Fibroblast of mammary gland (primary cell): ENCODE results near the gene CXCL14.

Experiments
- DNase-seq: peaks from one replicate; pipeline ENCODE4 v3.0.0-alpha.2; 2010; ENCODE audit warnings: low read depth
- H3K4me3 ChIP-seq: 2 replicates; pipeline ENCODE4 v1.5.1; 2011; ENCODE audit warnings: low read depth, mild to moderate bottlenecking, low read length, moderate library complexity; ENCODE audit not compliant: control insufficient read depth
- TF ChIP-seq, protein P1 (sequence below): conservative IDR thresholded peaks from 2 replicates; pipeline ENCODE4 v1.5.1; 2011; ENCODE audit warnings: low read depth, low read length, inconsistent platforms; ENCODE audit not compliant: control insufficient read depth, insufficient read depth

The CXCL14 gene

GRCh38 chr5:135541807-135542502, 36.8 kb downstream of the CXCL14 start:
- H3K4me3 ChIP-seq: no peak overlapping the region
- TF ChIP-seq, protein P1, sequence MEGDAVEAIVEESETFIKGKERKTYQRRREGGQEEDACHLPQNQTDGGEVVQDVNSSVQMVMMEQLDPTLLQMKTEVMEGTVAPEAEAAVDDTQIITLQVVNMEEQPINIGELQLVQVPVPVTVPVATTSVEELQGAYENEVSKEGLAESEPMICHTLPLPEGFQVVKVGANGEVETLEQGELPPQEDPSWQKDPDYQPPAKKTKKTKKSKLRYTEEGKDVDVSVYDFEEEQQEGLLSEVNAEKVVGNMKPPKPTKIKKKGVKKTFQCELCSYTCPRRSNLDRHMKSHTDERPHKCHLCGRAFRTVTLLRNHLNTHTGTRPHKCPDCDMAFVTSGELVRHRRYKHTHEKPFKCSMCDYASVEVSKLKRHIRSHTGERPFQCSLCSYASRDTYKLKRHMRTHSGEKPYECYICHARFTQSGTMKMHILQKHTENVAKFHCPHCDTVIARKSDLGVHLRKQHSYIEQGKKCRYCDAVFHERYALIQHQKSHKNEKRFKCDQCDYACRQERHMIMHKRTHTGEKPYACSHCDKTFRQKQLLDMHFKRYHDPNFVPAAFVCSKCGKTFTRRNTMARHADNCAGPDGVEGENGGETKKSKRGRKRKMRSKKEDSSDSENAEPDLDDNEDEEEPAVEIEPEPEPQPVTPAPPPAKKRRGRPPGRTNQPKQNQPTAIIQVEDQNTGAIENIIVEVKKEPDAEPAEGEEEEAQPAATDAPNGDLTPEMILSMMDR: no peak
- DNase-seq: no peak

- no peak overlapping the region for H3K4me3 ChIP-seq
- DNase-seq: no peak
- TF ChIP-seq, protein P1: no peak
These were observed 39.3 kb downstream of the CXCL14 start for GRCh38 chr5:135539430-135540005.

DNA sequence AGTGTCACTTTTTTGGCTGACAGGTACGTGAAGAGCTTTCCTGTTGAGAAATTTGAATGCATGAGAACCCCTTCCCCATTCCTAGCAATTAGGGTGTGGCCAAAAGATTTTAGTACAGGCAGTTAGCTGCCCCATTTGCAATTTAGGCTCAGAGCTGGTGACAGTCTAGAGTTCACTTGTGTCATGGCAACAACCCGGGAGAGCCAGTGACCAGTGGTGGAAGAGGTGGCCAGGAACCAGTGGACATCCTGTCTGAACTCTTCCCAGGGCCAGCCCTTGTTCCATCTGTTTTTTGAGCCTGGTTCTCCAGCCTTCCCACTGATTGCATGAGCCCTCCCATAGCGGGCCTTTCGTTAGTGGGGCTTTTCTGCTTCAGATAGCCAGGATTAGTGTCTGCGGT, 40.5 kb downstream of the CXCL14 start:
- TF ChIP-seq, protein P1: no peak
- H3K4me3 ChIP-seq: no peak overlapping the region
- DNase-seq: no peak

DNA sequence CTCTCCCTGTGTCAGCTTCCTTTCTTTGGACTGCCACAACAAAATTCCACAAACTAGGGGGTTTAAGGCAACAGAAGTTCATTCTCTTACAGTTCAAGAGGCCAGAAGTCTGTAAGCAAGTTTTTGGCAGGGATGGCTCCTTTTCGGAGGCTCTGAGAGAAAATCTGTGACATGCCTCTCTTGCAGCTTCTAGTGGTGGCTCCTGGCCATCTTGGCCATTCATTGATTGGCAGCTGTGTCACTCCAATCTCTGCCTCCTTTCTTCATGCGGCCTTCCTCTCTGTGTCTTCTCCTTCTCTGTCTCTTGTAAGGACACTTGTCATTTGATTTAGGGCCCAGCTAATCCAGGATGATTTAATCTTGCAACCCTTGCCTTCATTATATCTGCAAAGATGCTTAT, 41.0 kb downstream of the CXCL14 start:
- no peak overlapping the region for H3K4me3 ChIP-seq
- TF ChIP-seq, protein P1: no peak
- no peak for DNase-seq

- TF ChIP-seq, protein P1: no peak
- DNase-seq: no peak
- H3K4me3 ChIP-seq: no peak overlapping the region
These were observed 41.5 kb downstream of the CXCL14 start for GRCh38 chr5:135537271-135537670.

DNA sequence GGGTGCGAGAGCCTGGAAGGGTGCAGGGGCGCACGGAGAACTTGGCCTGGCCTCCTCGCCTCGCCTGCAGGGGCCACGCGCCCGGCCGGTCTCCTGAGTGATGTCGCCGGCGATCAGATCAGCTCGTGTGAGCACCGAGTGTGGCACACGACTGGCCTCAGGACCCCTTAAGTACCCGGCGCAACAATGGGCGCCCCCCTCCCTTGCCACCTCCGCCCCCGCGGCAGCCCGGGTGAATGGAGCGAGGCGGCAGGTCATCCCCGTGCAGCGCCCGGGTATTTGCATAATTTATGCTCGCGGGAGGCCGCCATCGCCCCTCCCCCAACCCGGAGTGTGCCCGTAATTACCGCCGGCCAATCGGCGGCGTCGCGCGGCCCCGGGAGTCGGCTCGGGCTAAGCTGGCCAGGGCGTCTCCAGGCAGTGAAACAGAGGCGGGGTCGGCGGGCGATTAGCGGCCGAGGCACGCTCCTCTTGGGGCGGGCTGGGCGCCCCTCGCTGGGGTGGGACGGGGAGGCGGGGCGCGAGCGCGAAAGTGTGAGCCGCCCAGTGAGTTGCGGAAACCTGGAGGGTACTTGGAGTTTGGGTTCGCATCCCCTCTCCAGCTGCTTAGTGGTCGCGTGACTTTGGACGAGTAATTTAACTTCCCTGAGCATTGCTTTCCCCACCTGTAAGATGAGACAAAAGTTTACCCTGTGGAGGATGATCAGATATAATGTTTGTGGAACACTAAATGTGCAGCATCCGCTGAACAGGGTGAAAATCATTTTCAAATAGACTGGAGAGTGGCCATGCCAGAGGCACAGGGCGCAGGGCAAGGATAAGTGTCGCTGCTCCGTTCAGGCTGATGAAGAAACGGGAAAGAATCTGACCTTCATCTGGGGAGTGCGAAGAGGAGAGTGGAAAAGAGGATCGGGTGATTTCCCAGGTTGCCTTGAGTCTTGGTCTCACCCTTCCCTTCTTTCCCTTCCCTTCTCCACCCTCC, 42.7 kb downstream of the CXCL14 start, which contains the start of gene NEUROG1:
Gene NEUROG1, minus strand, starts transcription at position 145 of the 982 bp plus-strand sequence. CDS start 274 bp downstream, outside the sequence.
- TF ChIP-seq, protein P1: no peak
- no peak within 1 kb of the TSS for H3K4me3 ChIP-seq
- no peak for DNase-seq
